ENCODE data around the gene DCAF5. TPM values are rescaled to one million over a fixed set of nuclear protein-coding genes. Genes with fewer than 3 reads are reported as not detected.
"Not testable (repeated sequence)": the region's sequence is repeated elsewhere in the genome, so short reads cannot be mapped to it uniquely, and the experiment has no call there.

DCAF5 gene
- total RNA-seq, 1 donor from 2014 or later: 56.6 TPM

DNA sequence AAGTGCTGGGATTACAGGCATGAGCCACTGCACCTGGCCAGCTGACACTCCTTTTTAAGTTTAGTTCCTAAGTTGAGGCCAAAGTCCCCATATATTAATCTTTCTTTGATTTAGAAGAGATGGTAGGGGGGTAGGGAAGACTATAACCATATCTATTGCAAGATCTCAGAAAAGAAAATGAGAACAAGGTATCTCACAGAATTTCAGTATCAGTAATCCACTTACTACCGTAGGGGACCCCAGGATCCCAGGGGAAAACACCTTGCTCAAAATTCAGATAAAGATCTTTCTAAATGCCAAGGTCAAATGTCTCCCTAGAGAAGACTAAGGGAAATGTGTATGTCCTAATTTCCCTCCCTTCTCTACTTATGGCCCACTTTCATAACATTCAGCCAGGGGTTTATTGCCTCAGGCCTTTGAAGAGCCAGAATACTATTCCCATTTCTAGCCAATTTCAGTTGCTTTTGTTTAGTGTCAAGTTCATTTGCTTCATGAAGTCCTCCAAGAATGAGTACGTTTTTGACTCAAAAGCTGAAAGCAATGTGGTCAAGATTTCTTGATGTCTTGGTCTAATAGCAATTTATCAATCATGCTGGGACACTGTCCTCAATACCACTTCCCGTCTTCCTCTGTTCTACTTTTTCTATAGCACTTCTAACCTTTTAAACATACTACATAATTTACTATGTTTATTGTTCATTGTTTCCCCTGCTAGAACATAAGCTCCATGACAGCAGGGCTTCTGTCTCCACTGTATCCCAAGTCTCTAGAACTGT, 86.3 kb downstream of the DCAF5 start:
- H3K27me3 Mint-ChIP-seq (ENCODE audit: unreplicated experiment): no peaks in the 10 kb centered on the region
- H3K9me3 Mint-ChIP-seq (ENCODE audit: unreplicated experiment): no peaks in the 10 kb centered on the region
- TF ChIP-seq, protein P1, sequence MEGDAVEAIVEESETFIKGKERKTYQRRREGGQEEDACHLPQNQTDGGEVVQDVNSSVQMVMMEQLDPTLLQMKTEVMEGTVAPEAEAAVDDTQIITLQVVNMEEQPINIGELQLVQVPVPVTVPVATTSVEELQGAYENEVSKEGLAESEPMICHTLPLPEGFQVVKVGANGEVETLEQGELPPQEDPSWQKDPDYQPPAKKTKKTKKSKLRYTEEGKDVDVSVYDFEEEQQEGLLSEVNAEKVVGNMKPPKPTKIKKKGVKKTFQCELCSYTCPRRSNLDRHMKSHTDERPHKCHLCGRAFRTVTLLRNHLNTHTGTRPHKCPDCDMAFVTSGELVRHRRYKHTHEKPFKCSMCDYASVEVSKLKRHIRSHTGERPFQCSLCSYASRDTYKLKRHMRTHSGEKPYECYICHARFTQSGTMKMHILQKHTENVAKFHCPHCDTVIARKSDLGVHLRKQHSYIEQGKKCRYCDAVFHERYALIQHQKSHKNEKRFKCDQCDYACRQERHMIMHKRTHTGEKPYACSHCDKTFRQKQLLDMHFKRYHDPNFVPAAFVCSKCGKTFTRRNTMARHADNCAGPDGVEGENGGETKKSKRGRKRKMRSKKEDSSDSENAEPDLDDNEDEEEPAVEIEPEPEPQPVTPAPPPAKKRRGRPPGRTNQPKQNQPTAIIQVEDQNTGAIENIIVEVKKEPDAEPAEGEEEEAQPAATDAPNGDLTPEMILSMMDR (IDR thresholded peaks at IDR 0.05; ENCODE audit: partially characterized antibody, unreplicated experiment): no peak
- no peak overlapping the region for H3K4me3 Mint-ChIP-seq (ENCODE audit: unreplicated experiment)
- DNase-seq: no peak
- no peaks in the 10 kb centered on the region for H3K4me1 Mint-ChIP-seq (ENCODE audit: low read depth, unreplicated experiment)
- no peaks in the 10 kb centered on the region for H3K36me3 Mint-ChIP-seq (ENCODE audit: unreplicated experiment)
- H3K27ac Mint-ChIP-seq (ENCODE audit: unreplicated experiment): no peak overlapping the region

DNA sequence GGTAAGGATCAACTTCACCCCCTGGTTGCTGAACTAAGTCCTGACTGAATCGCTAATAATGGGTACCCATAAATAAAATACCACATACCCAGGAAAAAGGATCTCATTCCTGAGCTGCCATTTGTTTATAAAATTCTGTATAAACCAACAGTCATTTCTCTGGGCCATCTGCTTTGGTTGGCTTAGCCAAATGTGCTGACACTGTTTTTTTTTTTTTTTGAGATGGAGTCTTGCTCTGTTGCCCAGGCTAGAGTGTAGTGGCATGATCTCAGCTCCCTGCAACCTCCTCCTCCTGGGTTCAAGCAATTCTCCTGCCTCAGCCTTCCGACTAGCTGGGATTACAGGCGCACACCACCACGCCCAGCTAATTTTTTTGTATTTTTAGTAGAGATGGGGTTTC, 87.0 kb downstream of the DCAF5 start:
- H3K27me3 Mint-ChIP-seq (ENCODE audit: unreplicated experiment); H3K36me3 Mint-ChIP-seq (ENCODE audit: unreplicated experiment); H3K27ac Mint-ChIP-seq (ENCODE audit: unreplicated experiment); H3K4me1 Mint-ChIP-seq (ENCODE audit: low read depth, unreplicated experiment); H3K9me3 Mint-ChIP-seq (ENCODE audit: unreplicated experiment); H3K4me3 Mint-ChIP-seq (ENCODE audit: unreplicated experiment); DNase-seq: not testable (repeated sequence)

DNA sequence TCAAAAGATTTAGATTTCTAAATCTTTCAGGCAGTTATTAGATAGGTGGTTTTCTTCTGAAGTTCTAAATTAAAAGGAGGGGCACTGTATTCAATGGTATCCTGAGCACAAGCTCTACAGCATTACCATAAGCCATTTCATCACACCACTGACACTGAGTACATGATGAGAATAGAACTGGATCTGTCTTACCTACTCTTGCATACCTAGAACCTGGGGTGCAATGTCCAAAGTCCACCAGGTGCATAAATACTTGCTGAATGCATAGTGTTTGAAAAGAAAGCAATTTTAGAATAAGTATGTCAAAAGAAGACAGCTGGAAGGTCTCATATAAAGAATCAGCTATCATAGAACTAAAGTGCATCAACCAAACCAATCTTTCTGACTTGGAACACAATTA, 88.3 kb downstream of the DCAF5 start:
- TF ChIP-seq, protein P1 (IDR thresholded peaks at IDR 0.05; ENCODE audit: partially characterized antibody, unreplicated experiment): no peak
- H3K27me3 Mint-ChIP-seq (ENCODE audit: unreplicated experiment): no peaks in the 10 kb centered on the region
- H3K4me1 Mint-ChIP-seq (ENCODE audit: low read depth, unreplicated experiment): no peaks in the 10 kb centered on the region
- H3K9me3 Mint-ChIP-seq (ENCODE audit: unreplicated experiment): no peaks in the 10 kb centered on the region
- no peak for DNase-seq
- H3K4me3 Mint-ChIP-seq (ENCODE audit: unreplicated experiment): no peak overlapping the region
- no peaks in the 10 kb centered on the region for H3K36me3 Mint-ChIP-seq (ENCODE audit: unreplicated experiment)
- H3K27ac Mint-ChIP-seq (ENCODE audit: unreplicated experiment): no peak overlapping the region

DNA sequence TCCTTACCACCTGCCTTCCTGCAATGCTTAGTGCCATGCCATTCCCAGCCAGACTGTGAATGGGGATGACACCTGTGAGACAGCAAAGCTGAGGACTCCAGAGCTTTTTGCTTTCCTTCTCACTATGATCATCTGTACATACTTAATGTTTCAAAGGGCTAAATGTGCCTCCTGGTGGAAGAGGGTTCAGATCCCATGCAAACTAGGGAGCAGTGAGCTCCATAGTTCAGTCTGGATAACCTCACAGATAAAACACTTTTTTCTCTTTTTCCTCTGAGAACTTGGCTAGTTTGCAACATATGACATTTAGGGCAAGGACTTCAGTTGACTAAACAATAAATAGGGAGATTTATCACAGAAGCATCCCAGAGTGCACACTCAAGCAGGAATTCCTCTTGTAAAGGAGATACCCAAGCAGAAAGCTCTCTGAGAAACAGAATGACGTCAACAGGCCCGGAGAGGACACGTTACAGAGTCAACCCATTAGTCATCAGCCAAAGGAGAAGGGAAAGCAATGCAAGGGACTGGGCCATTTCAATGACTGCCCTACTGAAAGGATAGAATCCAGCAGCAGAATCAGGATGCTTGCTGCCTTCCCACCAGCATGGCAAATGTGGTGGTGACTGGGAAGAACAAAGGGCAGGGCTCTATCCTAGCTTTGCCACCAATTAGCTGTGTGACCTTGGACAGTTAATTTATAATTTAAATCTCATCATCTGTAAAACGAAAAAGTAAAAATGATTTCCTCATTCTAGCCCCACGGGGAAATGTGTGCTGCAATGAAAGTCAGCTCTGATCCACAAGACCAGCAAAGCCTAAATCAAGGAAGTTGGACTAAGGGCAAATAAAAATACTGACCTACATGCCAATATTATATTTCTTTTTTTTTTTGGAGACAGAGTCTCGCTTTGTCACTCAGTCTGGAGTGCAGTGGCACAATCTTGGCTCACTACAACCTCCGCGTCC, 93.0 kb downstream of the DCAF5 start:
- Mint-ChIP-seq H3K27me3 (ENCODE audit: unreplicated experiment) (no peaks in the 10 kb centered on the region), H3K27ac (ENCODE audit: unreplicated experiment) (no peak overlapping the region), H3K4me3 (ENCODE audit: unreplicated experiment) (no peak overlapping the region), H3K4me1 (ENCODE audit: low read depth, unreplicated experiment) (peaks cover 8% of the 10 kb centered on the region), H3K9me3 (ENCODE audit: unreplicated experiment) (peaks cover 2% of the 10 kb centered on the region), H3K36me3 (ENCODE audit: unreplicated experiment) (peaks cover 5% of the 10 kb centered on the region)
- TF ChIP-seq, protein P1 (IDR thresholded peaks at IDR 0.05; ENCODE audit: partially characterized antibody, unreplicated experiment): no peak
- DNase-seq: no peak

DNA sequence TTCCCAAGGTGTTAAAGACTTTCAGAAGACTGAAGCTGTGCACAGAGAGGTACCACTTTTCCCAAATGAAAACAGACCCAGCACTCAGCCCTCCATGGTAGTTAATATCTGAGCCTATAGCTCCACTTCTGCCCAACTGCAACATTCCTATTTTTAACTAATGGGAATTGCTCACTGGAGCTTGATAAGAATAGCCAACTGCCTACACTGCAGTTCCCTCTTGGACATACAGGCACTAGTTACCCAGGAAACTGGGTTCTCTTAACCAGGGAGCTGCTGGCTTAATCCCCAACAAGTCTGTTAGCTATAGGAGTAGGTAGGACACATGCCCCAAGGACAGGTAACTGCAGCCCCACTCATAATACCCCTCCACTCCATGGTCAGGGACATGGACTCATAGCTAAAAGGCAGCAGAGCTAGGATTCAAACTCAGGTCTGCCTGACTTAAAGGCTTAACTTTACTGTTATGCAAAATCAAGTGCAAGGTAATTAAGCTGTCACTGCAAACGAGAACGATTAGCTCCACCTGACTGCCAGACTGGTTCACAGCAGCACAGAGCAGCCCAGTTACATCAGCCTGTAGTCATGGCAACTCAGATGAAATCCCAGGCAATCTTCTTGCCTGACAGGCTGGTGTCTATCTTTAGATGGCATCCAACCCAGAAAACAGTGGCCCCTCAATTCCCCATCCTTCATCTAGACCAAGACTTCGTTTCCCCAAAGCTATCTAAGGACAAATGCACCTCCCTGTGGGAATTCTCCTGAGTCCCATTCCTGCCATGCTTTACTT, 96.7 kb downstream of the DCAF5 start:
- Mint-ChIP-seq H3K27ac (ENCODE audit: unreplicated experiment) (peak overlapping the region; percentile 44), H3K4me1 (ENCODE audit: low read depth, unreplicated experiment) (peaks cover 11% of the 10 kb centered on the region), H3K9me3 (ENCODE audit: unreplicated experiment) (peaks cover 2% of the 10 kb centered on the region), H3K27me3 (ENCODE audit: unreplicated experiment) (no peaks in the 10 kb centered on the region), H3K36me3 (ENCODE audit: unreplicated experiment) (peaks cover 11% of the 10 kb centered on the region), H3K4me3 (ENCODE audit: unreplicated experiment) (peak overlapping the region; percentile 53)
- DNase-seq: no peak
- TF ChIP-seq, protein P1 (IDR thresholded peaks at IDR 0.05; ENCODE audit: partially characterized antibody, unreplicated experiment): no peak

Measured in glutamatergic neuron (in vitro differentiated cells).